K562 (cell line): ENCODE measurements around the gene CNTN5. TPM values are rescaled to one million over a fixed set of nuclear protein-coding genes. Genes with fewer than 3 reads are reported as not detected.

Source experiments
- ARNT ChIP-seq, 2 experiments: fragments of 450-650 bp; IDR thresholded peaks; 2 replicates each; pipeline ENCODE4 v1.6.1; 2016; ENCODE audit warnings: mild to moderate bottlenecking in 1 of 2
- CBFB ChIP-seq: sonication (generic); formaldehyde crosslinking; IDR thresholded peaks from 2 replicates; pipeline ENCODE4 v1.4.0; 2020; ENCODE audit warnings: mild to moderate bottlenecking, missing genetic modification reagents
- CBX5 ChIP-seq: IDR thresholded peaks from 2 replicates; pipeline ENCODE4 v1.6.1; 2014; ENCODE audit warnings: low read depth, borderline replicate concordance
- CHD4 ChIP-seq: fragments of 200-600 bp; sonication (generic); IDR thresholded peaks from 3 replicates; pipeline ENCODE4 v1.6.1; 2012; ENCODE audit warnings: low read depth, mild to moderate bottlenecking, mixed read lengths, low read length, inconsistent platforms; ENCODE audit not compliant: insufficient read depth, insufficient replicate concordance, poor library complexity, severe bottlenecking
- DDX20 ChIP-seq: fragments of 450-650 bp; IDR thresholded peaks from 2 replicates; pipeline ENCODE4 v1.6.1; 2016; ENCODE audit warnings: missing genetic modification characterization, low read depth, mild to moderate bottlenecking, missing compliant biosample characterization, moderate library complexity
- HNRNPL ChIP-seq: fragments of 200-400 bp; formaldehyde crosslinking; IDR thresholded peaks from 2 replicates; pipeline ENCODE4 v1.6.1; 2017; ENCODE audit warnings: low read depth, mild to moderate bottlenecking, low read length
- NFE2L1 ChIP-seq: fragments of 450-650 bp; IDR thresholded peaks from 2 replicates; pipeline ENCODE4 v1.6.1; 2016; ENCODE audit warnings: missing genetic modification characterization, low read depth, mild to moderate bottlenecking, missing compliant biosample characterization, moderate library complexity, borderline replicate concordance
- REST ChIP-seq, 2 experiments: fragments of 450-650 bp; formaldehyde crosslinking in 1 of 2; IDR thresholded peaks; 2 replicates each; pipeline versions ENCODE4 v1.4.0 to v1.6.1; 2014 to 2020; ENCODE audit warnings: mild to moderate bottlenecking in 2 of 2, borderline replicate concordance in 1 of 2, low read depth in 1 of 2
- SNIP1 ChIP-seq: fragments of 450-650 bp; IDR thresholded peaks from 2 replicates; pipeline ENCODE4 v1.7.1; 2017; ENCODE audit warnings: low read depth, mild to moderate bottlenecking
- THAP12 ChIP-seq: fragments of 250-450 bp; sonication (Bioruptor Pico); IDR thresholded peaks from 2 replicates; pipeline ENCODE4 v1.9.0; 2021; ENCODE audit warnings: mild to moderate bottlenecking, inconsistent platforms
- polyA plus RNA-seq, 8 experiments: library from polyadenylated mRNA; depleted of rRNA in 4 of 8; stranded (reverse) in 5 of 8; unstranded in 3 of 8; fragments of >200 nt; fragmentation: Nextera tagmentation in 2 of 8; fragmentation: Illumina TruSeq in 1 of 8; extraction: Ambion mirVana in 2 of 8; extraction: Trizol in 1 of 8; gene quantifications; 2 replicates each; pipeline versions ENCODE4 v1.2.1 to v1.2.3, GENCODE V29; 2011 to 2014; ENCODE audit warnings: inconsistent platforms in 1 of 8, missing spikeins in 1 of 8
- total RNA-seq, 7 experiments: library from RNA; depleted of rRNA in 6 of 7; stranded (reverse); fragments of >200 nt in 6 of 7; fragmentation: Illumina TruSeq in 2 of 7; extraction: Trizol in 2 of 7; gene quantifications; 2 replicates each; pipeline versions ENCODE4 v1.2.1 to v1.2.3, GENCODE V29; 2011 to 2021; ENCODE audit warnings: low replicate concordance in 1 of 7

CNTN5 gene
- total and polyA plus RNA-seq, 9 of the 15 experiments (the other 6 are each of a cell fraction or from before 2014, with no cell fraction given) = 0.03 TPM; not detected in 8

GRCh38 chr11:99366546-99366945 lies 345.8 kb downstream of the CNTN5 start (continued):
- TF ChIP-seq REST (IDR thresholded peaks at IDR 0.05; ENCODE audit: borderline replicate concordance) (no peak), REST (CRISPR knock-in tag; IDR thresholded peaks at IDR 0.05; ENCODE audit: low read depth) (no peak), CBX5 (no peak), HNRNPL (no peak), THAP12 (CRISPR knock-in tag) (no peak), DDX20 (tag) (no peak), ARNT (IDR thresholded peaks at IDR 0.05) (no peak), NFE2L1 (no peak), CHD4 (no peak), CBFB (no peak), SNIP1 (no peak)
